ENCODE results near the gene TMTC2. TPM values are rescaled to one million over a fixed set of nuclear protein-coding genes. Genes with fewer than 3 reads are reported as not detected.

TMTC2 gene
- total and polyA plus RNA-seq, 2 experiments from 2014 or later: 1.5 to 12.0 TPM

DNA sequence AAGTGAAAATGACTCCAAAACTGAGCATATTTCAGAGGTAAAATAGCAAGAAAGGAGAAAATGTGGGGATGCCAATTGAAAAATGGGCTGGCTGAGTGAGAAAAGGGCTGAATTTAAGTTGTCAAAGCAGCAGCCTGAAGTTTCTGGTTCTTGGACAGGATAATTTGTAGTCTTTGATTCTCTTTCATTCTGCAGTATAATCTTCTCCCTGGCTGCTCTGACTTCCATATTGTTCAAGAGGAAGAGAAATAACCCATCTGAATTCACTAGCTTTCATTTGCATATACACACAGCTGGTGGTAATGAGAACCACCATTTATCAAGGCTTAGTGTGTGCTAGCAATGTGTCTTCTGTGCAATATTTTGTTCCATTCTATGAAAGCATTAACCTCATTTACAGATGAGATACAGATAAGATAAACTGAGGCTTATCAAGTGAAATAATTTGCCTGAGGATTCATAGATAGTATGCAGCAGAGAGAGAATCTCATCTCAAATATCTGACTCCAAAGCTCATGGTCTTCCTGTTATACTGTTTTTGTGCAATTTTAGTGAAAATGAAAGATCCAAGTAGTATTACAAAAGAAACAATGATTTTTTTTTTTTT, 184.2 kb downstream of the TMTC2 start:
- Histone ChIP-seq H3K79me2 (no peaks in the 10 kb centered on the region), H3K4me2 (no peak overlapping the region), H3K4me1 (ENCODE audit: insufficient read depth) (no peaks in the 10 kb centered on the region), H3K9me2 (replicated peaks; ENCODE audit: insufficient read depth) (no peaks in the 10 kb centered on the region), H3K36me3 (replicated peaks; ENCODE audit: insufficient read depth, low read depth) (no peaks in the 10 kb centered on the region), H3K9me3 (ENCODE audit: low read depth) (no peaks in the 10 kb centered on the region), H3K27me3 (no peaks in the 10 kb centered on the region), H2AFZ (no peak overlapping the region), H3K27ac (no peak overlapping the region), H3K4me3 (no peak overlapping the region), H4K20me1 (ENCODE audit: insufficient read depth, poor library complexity, severe bottlenecking) (no peaks in the 10 kb centered on the region)
- DNase-seq (ENCODE audit: low spot score): no peak
- TF ChIP-seq EZH2phosphoT487 (IDR thresholded peaks at IDR 0.05; ENCODE audit: low read depth, severe bottlenecking, unreplicated experiment): no peak
- TF ChIP-seq, protein P1, sequence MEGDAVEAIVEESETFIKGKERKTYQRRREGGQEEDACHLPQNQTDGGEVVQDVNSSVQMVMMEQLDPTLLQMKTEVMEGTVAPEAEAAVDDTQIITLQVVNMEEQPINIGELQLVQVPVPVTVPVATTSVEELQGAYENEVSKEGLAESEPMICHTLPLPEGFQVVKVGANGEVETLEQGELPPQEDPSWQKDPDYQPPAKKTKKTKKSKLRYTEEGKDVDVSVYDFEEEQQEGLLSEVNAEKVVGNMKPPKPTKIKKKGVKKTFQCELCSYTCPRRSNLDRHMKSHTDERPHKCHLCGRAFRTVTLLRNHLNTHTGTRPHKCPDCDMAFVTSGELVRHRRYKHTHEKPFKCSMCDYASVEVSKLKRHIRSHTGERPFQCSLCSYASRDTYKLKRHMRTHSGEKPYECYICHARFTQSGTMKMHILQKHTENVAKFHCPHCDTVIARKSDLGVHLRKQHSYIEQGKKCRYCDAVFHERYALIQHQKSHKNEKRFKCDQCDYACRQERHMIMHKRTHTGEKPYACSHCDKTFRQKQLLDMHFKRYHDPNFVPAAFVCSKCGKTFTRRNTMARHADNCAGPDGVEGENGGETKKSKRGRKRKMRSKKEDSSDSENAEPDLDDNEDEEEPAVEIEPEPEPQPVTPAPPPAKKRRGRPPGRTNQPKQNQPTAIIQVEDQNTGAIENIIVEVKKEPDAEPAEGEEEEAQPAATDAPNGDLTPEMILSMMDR (IDR thresholded peaks at IDR 0.05; ENCODE audit: poor library complexity): no peak

DNA sequence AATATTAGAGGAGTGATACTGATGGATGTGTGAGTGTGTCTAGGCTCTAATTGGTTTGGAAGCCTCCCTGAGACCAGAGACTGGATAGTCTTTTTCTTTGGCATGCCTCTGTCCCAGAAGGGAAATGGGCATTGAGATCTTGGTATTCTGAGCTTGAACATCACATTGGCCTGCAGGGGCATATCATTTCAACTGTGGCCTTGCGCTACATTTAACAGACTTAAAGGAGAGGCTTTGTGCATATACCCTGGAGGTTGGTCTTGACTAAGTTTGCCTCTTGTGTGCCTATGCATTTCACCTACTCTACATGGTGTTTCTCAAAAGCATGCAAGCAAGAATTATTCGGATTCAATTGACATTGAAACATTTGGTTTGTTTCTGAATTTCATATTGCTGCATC, 185.4 kb downstream of the TMTC2 start:
- DNase-seq (ENCODE audit: low spot score): no peak
- Histone ChIP-seq H3K9me2 (replicated peaks; ENCODE audit: insufficient read depth) (no peaks in the 10 kb centered on the region), H2AFZ (no peak overlapping the region), H3K27ac (no peak overlapping the region), H3K4me3 (no peak overlapping the region), H3K9me3 (ENCODE audit: low read depth) (no peaks in the 10 kb centered on the region), H3K36me3 (replicated peaks; ENCODE audit: insufficient read depth, low read depth) (no peaks in the 10 kb centered on the region), H3K4me1 (ENCODE audit: insufficient read depth) (no peaks in the 10 kb centered on the region), H4K20me1 (ENCODE audit: insufficient read depth, poor library complexity, severe bottlenecking) (no peaks in the 10 kb centered on the region), H3K4me2 (no peak overlapping the region), H3K79me2 (no peaks in the 10 kb centered on the region), H3K27me3 (no peaks in the 10 kb centered on the region)
- WGBS (ENCODE audit: low lambda C conversion rate, missing lambda C conversion rate): 92% methylated on average over 2 of the region's 2 CpGs
- TF ChIP-seq, protein P1 (IDR thresholded peaks at IDR 0.05; ENCODE audit: poor library complexity): no peak
- TF ChIP-seq EZH2 (IDR thresholded peaks at IDR 0.05; ENCODE audit: borderline replicate concordance): no peak
- no peak for TF ChIP-seq EZH2phosphoT487 (IDR thresholded peaks at IDR 0.05; ENCODE audit: low read depth, severe bottlenecking, unreplicated experiment)

DNA sequence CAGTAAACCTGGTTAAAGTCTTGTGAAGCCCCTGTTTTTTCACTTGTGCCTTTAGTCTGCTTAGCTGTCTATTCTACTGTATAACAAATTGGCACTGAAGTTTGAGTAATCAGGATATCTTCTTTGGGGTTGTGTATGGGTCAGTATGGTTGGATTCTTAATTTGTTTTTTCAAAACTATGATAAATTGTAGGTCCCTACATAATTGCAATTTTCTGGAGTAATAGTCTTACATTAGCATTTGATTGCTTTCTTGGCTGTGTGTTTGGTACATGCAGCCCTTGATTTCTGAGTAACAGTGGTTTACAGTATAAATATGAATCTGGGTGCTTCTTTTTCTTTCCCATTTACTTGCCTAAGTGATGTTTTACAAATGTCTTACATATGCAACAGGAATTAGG, 186.6 kb downstream of the TMTC2 start:
- no peak for DNase-seq (ENCODE audit: low spot score)
- no peak overlapping the region for H3K27ac ChIP-seq
- no peak overlapping the region for H3K4me2 ChIP-seq
- H2AFZ ChIP-seq: no peak overlapping the region
- H3K27me3 ChIP-seq: no peaks in the 10 kb centered on the region
- TF ChIP-seq EZH2phosphoT487 (IDR thresholded peaks at IDR 0.05; ENCODE audit: low read depth, severe bottlenecking, unreplicated experiment): no peak
- no peak for TF ChIP-seq EZH2 (IDR thresholded peaks at IDR 0.05; ENCODE audit: borderline replicate concordance)
- TF ChIP-seq, protein P1 (IDR thresholded peaks at IDR 0.05; ENCODE audit: poor library complexity): no peak
- no peaks in the 10 kb centered on the region for H4K20me1 ChIP-seq (ENCODE audit: insufficient read depth, poor library complexity, severe bottlenecking)
- no peaks in the 10 kb centered on the region for H3K36me3 ChIP-seq (replicated peaks; ENCODE audit: insufficient read depth, low read depth)
- no peak overlapping the region for H3K4me3 ChIP-seq
- no peaks in the 10 kb centered on the region for H3K9me3 ChIP-seq (ENCODE audit: low read depth)
- H3K4me1 ChIP-seq (ENCODE audit: insufficient read depth): no peaks in the 10 kb centered on the region
- no peaks in the 10 kb centered on the region for H3K9me2 ChIP-seq (replicated peaks; ENCODE audit: insufficient read depth)
- no peaks in the 10 kb centered on the region for H3K79me2 ChIP-seq

DNA sequence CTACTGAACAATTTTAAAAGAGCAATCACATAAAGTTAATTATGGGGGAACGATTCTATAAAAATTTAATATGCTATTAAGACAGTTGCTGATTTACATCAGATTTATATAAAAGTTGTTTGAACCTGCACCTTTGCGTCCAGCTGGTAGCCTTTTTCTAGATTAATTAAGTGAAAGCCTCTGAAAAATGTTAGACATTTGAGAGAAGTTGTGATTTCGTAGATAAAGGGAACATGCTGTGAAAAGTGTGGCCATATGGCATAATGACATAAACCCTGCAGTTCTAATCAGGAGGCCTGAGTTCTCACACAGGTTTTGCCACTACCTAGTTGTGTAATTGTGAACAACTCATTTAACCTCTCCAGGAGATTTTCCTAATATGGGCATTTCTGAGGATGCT, 187.2 kb downstream of the TMTC2 start:
- Histone ChIP-seq H3K9me2 (replicated peaks; ENCODE audit: insufficient read depth) (no peaks in the 10 kb centered on the region), H3K4me2 (no peak overlapping the region), H2AFZ (no peak overlapping the region), H3K27me3 (no peaks in the 10 kb centered on the region), H4K20me1 (ENCODE audit: insufficient read depth, poor library complexity, severe bottlenecking) (no peaks in the 10 kb centered on the region), H3K4me3 (no peak overlapping the region), H3K9me3 (ENCODE audit: low read depth) (no peaks in the 10 kb centered on the region), H3K36me3 (replicated peaks; ENCODE audit: insufficient read depth, low read depth) (no peaks in the 10 kb centered on the region), H3K79me2 (no peaks in the 10 kb centered on the region), H3K27ac (no peak overlapping the region), H3K4me1 (ENCODE audit: insufficient read depth) (no peaks in the 10 kb centered on the region)
- no peak for DNase-seq (ENCODE audit: low spot score)
- 78% methylated on average over 3 of the region's 3 CpGs for WGBS (ENCODE audit: low lambda C conversion rate, missing lambda C conversion rate)
- TF ChIP-seq, protein P1 (IDR thresholded peaks at IDR 0.05; ENCODE audit: poor library complexity): no peak
- TF ChIP-seq EZH2 (IDR thresholded peaks at IDR 0.05; ENCODE audit: borderline replicate concordance): no peak
- TF ChIP-seq EZH2phosphoT487 (IDR thresholded peaks at IDR 0.05; ENCODE audit: low read depth, severe bottlenecking, unreplicated experiment): no peak

All from hepatocyte (in vitro differentiated cells).